ENCODE results near the gene PCGF3. TPM values are rescaled to one million over a fixed set of nuclear protein-coding genes. Genes with fewer than 3 reads are reported as not detected.

The PCGF3 gene
- total RNA-seq, 1 experiment from 2014 or later = 66.3 TPM

DNA sequence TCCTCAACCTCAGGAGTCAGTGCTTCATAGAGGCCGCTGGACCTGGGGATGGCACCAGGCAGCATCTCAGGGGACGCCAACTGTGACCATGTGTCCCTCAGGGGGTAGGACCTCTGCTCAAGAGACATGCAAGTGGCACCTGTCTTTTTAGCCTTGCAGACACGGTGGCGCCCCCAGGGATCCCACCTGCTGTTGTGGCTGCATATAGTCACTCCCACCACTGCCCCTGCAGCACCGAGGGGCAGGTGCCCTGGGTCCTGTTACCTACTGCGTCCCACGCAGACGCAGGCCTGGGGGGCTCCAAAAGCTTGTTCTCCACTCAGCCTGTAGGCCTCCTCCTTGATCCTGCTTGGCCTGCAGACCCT is 28.8 kb upstream of the PCGF3 start:
- Histone ChIP-seq H3K9me3 (ENCODE audit: control insufficient read depth in 1 of 2, insufficient read depth in 1 of 2, low read depth in 1 of 2, low read length in 2 of 2) (no peaks in the 10 kb centered on the region), H4K20me1 (ENCODE audit: insufficient read depth) (no peaks in the 10 kb centered on the region), H3K27ac (ENCODE audit: low read depth, low read length) (peak overlapping the region; percentile 3; the same call in 1 of the 2 replicates), H3K27me3 (ENCODE audit: insufficient read depth, low read length) (no peaks in the 10 kb centered on the region), H3K4me1 (ENCODE audit: control insufficient read depth in 1 of 2, insufficient read depth in 2 of 2, low read length in 2 of 2) (peaks cover 24 to 55% of the 10 kb centered on the region in 2 experiments), H3K9me2 (ENCODE audit: insufficient read depth) (no peaks in the 10 kb centered on the region), H3K4me3 (replicated peaks in 1 of 2; ENCODE audit: low read depth in 1 of 2, low read length in 2 of 2) (no peak overlapping the region), H3K79me2 (ENCODE audit: insufficient read depth, low read length) (peaks cover 26% of the 10 kb centered on the region), H3K9ac (ENCODE audit: low read length) (no peak overlapping the region), H3K4me2 (ENCODE audit: low read length) (no peak overlapping the region), H2AFZ (ENCODE audit: low read depth, low read length, poor library complexity, severe bottlenecking) (no peak overlapping the region), H3K36me3 (ENCODE audit: control insufficient read depth in 1 of 2, insufficient read depth in 2 of 2, low read length in 2 of 2) (peaks cover 5 to 14% of the 10 kb centered on the region in 2 experiments)
- CTCF ChIA-PET = no interaction called here
- TF ChIP-seq ATF3 (IDR thresholded peaks at IDR 0.05) (no peak), ZFX (IDR thresholded peaks at IDR 0.05) (no peak), EZH2phosphoT487 (IDR thresholded peaks at IDR 0.05; ENCODE audit: borderline replicate concordance) (no peak), REST (IDR thresholded peaks at IDR 0.05; ENCODE audit: low read depth) (no peak), ZBTB33 (IDR thresholded peaks at IDR 0.05; ENCODE audit: extremely low read depth, insufficient replicate concordance, low read length) (no peak), JUND (IDR thresholded peaks at IDR 0.05) (no peak), RAD21 (IDR thresholded peaks at IDR 0.05; ENCODE audit: low read depth) (no peak), EGR1 (IDR thresholded peaks at IDR 0.05; ENCODE audit: low read depth) (no peak), CEBPB (IDR thresholded peaks at IDR 0.05; ENCODE audit: low read depth) (no peak), SP1 (IDR thresholded peaks at IDR 0.05; ENCODE audit: low read depth) (no peak), EZH2 (IDR thresholded peaks at IDR 0.05) (no peak), SIN3A (IDR thresholded peaks at IDR 0.05; ENCODE audit: low read depth) (no peak)
- RAD21 ChIA-PET (ENCODE audit: low non-redundant PET in 1 of 2, low total read pairs in 2 of 2, uncharacterized antibody in 2 of 2, unreplicated experiment in 2 of 2) = no interaction called here
- no peak for DNase-seq (ENCODE audit: low read depth, low spot score)
- intact Hi-C loops (cut with micrococcal nuclease) = loop anchor here (10.0 kb wide), 1 partner anchor 202 kb away; no protein-coding TSS in a partner anchor
- POLR2A ChIA-PET = no interaction called here
- BruUV-seq (replicated peaks) = no TSS peak
- ATAC-seq = no peak
